Breast epithelium (tissue), 3 donors: ENCODE results near the gene RHOXF2.
"Not testable (repeated sequence)": the region's sequence is repeated elsewhere in the genome, so short reads cannot be mapped to it uniquely, and the experiment has no call there.

Experiments used
- POLR2AphosphoS5 ChIP-seq, 3 donors: sonication (generic); formaldehyde crosslinking; IDR thresholded peaks; one replicate each; pipeline ENCODE4 v1.6.1; 2017; ENCODE audit warnings: antibody characterized with exemption in 3 of 3
- TF ChIP-seq, protein P1 (sequence below), 3 donors: fragments of 450-650 bp; IDR thresholded peaks; one replicate each; pipeline ENCODE4 v1.5.1; 2016 to 2017; ENCODE audit warnings: antibody characterized with exemption in 3 of 3, mild to moderate bottlenecking in 3 of 3, moderate library complexity in 3 of 3

DNA sequence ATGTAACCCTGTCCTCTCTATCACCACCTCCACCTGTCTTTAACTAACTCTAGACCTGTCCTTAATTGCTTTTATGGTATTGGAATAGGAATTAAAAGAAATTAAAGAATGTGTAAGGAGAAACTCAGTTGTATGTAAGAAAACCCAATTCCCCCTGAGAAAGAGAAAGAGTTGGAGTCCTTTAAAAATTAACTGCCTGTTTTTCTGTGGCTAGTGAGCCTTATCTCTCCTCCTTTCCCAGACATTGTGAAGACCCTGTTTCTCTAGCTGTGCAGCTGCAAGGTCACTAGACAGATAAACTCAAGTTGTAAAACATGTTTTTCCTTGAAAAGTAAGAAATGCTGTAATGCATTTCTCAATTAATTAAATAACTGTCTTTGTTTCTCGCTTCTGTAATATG, 12.1 kb upstream of the RHOXF2 start:
- TF ChIP-seq, protein P1, sequence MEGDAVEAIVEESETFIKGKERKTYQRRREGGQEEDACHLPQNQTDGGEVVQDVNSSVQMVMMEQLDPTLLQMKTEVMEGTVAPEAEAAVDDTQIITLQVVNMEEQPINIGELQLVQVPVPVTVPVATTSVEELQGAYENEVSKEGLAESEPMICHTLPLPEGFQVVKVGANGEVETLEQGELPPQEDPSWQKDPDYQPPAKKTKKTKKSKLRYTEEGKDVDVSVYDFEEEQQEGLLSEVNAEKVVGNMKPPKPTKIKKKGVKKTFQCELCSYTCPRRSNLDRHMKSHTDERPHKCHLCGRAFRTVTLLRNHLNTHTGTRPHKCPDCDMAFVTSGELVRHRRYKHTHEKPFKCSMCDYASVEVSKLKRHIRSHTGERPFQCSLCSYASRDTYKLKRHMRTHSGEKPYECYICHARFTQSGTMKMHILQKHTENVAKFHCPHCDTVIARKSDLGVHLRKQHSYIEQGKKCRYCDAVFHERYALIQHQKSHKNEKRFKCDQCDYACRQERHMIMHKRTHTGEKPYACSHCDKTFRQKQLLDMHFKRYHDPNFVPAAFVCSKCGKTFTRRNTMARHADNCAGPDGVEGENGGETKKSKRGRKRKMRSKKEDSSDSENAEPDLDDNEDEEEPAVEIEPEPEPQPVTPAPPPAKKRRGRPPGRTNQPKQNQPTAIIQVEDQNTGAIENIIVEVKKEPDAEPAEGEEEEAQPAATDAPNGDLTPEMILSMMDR (IDR thresholded peaks at IDR 0.05) = not testable (repeated sequence)
- not testable (repeated sequence) for TF ChIP-seq POLR2AphosphoS5 (IDR thresholded peaks at IDR 0.05)
